Stimulated activated CD4-positive, alpha-beta T cell treated with anti-CD3 and anti-CD28 coated beads, TNF-alpha, amount 100 ng/mL, for 4 hours (primary cell): ENCODE measurements around the gene PODXL2.

ENCODE experiments used
- DNase-seq, 3 experiments: peaks; one replicate each; pipeline ENCODE4 v3.0.0-alpha.2; 2020; ENCODE audit warnings: low read depth in 3 of 3

Gene PODXL2

GRCh38 chr3:127628426-127628787 lies 578 bp upstream of the PODXL2 start:
- no peak for DNase-seq

- DNase-seq = peak; percentile 15 to 72 (median 58)
Observed at GRCh38 chr3:127629467-127630403, 750 bp downstream of the PODXL2 start.

- no peak for DNase-seq
Observed at GRCh38 chr3:127630811-127631714, 2.1 kb downstream of the PODXL2 start.

- DNase-seq = no peak
Observed at GRCh38 chr3:127632035-127632820, 3.2 kb downstream of the PODXL2 start.

GRCh38 chr3:127634653-127635052 lies 5.7 kb downstream of the PODXL2 start:
- DNase-seq = no peak

- no peak for DNase-seq
Observed at GRCh38 chr3:127637546-127637945, 8.6 kb downstream of the PODXL2 start.

- DNase-seq = no peak
Observed at GRCh38 chr3:127637971-127638370, 9.0 kb downstream of the PODXL2 start.

- DNase-seq = no peak
Observed at GRCh38 chr3:127639173-127640041, 10.4 kb downstream of the PODXL2 start.

- DNase-seq = no peak
Observed at GRCh38 chr3:127640042-127640355, 11.0 kb downstream of the PODXL2 start.

- no peak for DNase-seq
Observed at GRCh38 chr3:127644641-127645370, 15.8 kb downstream of the PODXL2 start.

- DNase-seq = no peak
Observed at GRCh38 chr3:127645371-127646015, 16.5 kb downstream of the PODXL2 start.

GRCh38 chr3:127646501-127647046 lies 17.6 kb downstream of the PODXL2 start:
- no peak for DNase-seq

- no peak for DNase-seq
Observed at GRCh38 chr3:127647166-127647844, 18.3 kb downstream of the PODXL2 start.

GRCh38 chr3:127647845-127648204 lies 18.8 kb downstream of the PODXL2 start:
- no peak for DNase-seq

GRCh38 chr3:127650236-127650635 lies 21.3 kb downstream of the PODXL2 start:
- no peak for DNase-seq

GRCh38 chr3:127651516-127652172 lies 22.7 kb downstream of the PODXL2 start:
- DNase-seq = no peak

GRCh38 chr3:127652246-127652995 lies 23.4 kb downstream of the PODXL2 start:
- DNase-seq = no peak

- no peak for DNase-seq
Observed at GRCh38 chr3:127654374-127654773, 25.4 kb downstream of the PODXL2 start.
